ENCODE data around the gene MARK1. TPM values are rescaled to one million over a fixed set of nuclear protein-coding genes. Genes with fewer than 3 reads are reported as not detected.
A peak's percentile ranks its signal among the peaks of the same experiment; 100 is the strongest.

MARK1 gene
- total RNA-seq, 4 donors from 2014 or later = 2.5 to 8.0 (median 4.0) TPM

- no peak overlapping the region for H3K4me3 ChIP-seq
- no peaks in the 10 kb centered on the region for H3K9me3 ChIP-seq
- H3K27me3 ChIP-seq = no peaks in the 10 kb centered on the region
- no peak for DNase-seq
- peaks cover 0 to 10% (median 0%) of the 10 kb centered on the region in 3 donors for H3K36me3 ChIP-seq
- TF ChIP-seq CTCF (IDR thresholded peaks at IDR 0.05) = no peak
- TF ChIP-seq POLR2A (IDR thresholded peaks at IDR 0.05) = no peak
- peaks cover 0 to 13% (median 0%) of the 10 kb centered on the region in 4 donors for H3K4me1 ChIP-seq
- no peak overlapping the region for H3K27ac ChIP-seq
Observed at GRCh38 chr1:220701974-220702373, 174.0 kb downstream of the MARK1 start.

DNA sequence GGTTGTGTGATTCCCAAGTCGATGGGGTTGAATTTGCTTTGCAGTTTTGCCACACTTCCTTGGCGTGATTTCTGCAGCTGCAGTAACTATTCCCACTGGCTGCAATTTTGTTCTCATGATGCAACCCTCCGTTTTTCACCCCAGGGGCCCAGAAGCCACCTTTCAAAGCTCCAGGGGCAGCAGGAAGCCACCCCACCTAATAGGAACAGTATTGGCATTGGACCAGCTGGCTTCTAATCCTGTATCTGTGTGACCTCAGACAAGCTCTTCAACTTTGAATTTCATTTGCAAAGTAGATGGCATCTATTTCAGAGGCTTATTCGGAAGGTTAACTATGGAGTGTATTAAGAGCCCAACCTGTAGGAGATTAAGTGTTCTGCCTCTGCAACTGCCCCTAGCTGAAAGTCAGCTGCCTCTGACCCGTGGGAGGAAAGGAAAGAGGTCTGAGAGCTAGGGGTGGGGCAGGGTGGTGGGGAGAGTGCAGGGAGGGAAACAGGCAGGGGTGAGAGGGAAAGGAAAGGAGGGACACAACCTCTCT, 174.9 kb downstream of the MARK1 start:
- H3K4me1 ChIP-seq = peaks cover 0 to 13% (median 0%) of the 10 kb centered on the region in 4 donors
- H3K36me3 ChIP-seq = peaks cover 0 to 3% (median 0%) of the 10 kb centered on the region in 3 donors
- DNase-seq = no peak
- H3K9me3 ChIP-seq = no peaks in the 10 kb centered on the region
- H3K27ac ChIP-seq = no peak overlapping the region
- no peak for TF ChIP-seq CTCF (IDR thresholded peaks at IDR 0.05)
- TF ChIP-seq POLR2A (IDR thresholded peaks at IDR 0.05) = no peak
- no peak overlapping the region for H3K4me3 ChIP-seq
- no peaks in the 10 kb centered on the region for H3K27me3 ChIP-seq

DNA sequence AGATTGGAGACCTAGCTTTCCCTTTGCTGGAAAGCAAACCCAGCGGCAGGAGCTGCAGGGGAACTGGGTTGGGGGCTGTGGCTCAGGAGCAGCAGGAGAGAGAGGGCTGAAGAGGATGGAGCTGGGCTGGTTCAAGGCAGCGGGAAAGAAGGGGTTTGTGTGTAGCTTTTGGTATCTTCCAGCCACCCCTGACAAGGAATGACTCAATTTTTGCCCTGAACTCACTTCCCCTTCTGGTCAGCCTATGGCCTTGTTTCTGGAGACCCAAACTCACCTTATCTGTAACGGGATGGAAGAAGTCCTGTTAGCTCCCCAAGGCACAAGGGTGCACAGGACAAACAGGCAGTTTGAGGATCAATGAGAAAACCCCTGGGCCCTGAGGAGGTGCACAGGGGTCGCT, 175.4 kb downstream of the MARK1 start:
- Histone ChIP-seq H3K4me1 (peaks cover 0 to 15% (median 0%) of the 10 kb centered on the region in 4 donors), H3K9me3 (no peaks in the 10 kb centered on the region), H3K36me3 (no peaks in the 10 kb centered on the region), H3K27me3 (no peaks in the 10 kb centered on the region), H3K27ac (no peak overlapping the region), H3K4me3 (no peak overlapping the region)
- no peak for TF ChIP-seq POLR2A (IDR thresholded peaks at IDR 0.05)
- no peak for TF ChIP-seq CTCF (IDR thresholded peaks at IDR 0.05)
- no peak for DNase-seq

DNA sequence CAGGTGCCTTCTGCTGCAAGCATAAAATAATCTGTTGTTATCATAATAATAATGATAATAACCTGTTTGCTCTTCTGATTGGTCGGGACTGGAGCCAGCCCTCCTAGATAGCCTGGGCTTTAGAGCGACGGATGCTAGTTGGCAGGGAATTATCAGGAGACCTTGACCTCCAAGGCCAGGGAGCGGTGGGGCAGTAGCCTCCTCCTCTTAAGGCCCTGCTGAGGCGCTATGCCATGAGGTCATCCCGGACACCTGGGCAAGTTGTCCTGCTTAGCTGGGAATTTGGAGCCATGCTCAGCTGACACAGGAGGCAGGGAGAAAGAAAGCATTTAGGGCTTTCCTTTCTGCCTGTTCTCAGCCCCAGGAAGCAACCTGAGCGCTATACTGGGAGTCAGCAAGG, 177.8 kb downstream of the MARK1 start:
- peak overlapping the region in 2 of 4 donors; percentile 68 to 77 for H3K27ac ChIP-seq
- H3K36me3 ChIP-seq = no peaks in the 10 kb centered on the region
- peak in 2 of 3 donors; percentile 74 to 77 for DNase-seq
- no peaks in the 10 kb centered on the region for H3K9me3 ChIP-seq
- H3K27me3 ChIP-seq = no peaks in the 10 kb centered on the region
- no peak overlapping the region for H3K4me3 ChIP-seq
- H3K4me1 ChIP-seq = peaks cover 0 to 16% (median 2%) of the 10 kb centered on the region in 4 donors
- TF ChIP-seq POLR2A (IDR thresholded peaks at IDR 0.05) = no peak
- TF ChIP-seq CTCF (IDR thresholded peaks at IDR 0.05) = no peak

GRCh38 chr1:220706480-220706879, 178.5 kb downstream of the MARK1 start:
- peaks cover 0 to 16% (median 2%) of the 10 kb centered on the region in 4 donors for H3K4me1 ChIP-seq
- no peak overlapping the region for H3K4me3 ChIP-seq
- DNase-seq = no peak
- no peaks in the 10 kb centered on the region for H3K36me3 ChIP-seq
- no peaks in the 10 kb centered on the region for H3K9me3 ChIP-seq
- H3K27me3 ChIP-seq = no peaks in the 10 kb centered on the region
- TF ChIP-seq CTCF (IDR thresholded peaks at IDR 0.05) (no peak), POLR2A (IDR thresholded peaks at IDR 0.05) (no peak)
- peak overlapping the region in 2 of 4 donors; percentile 68 to 77 for H3K27ac ChIP-seq
